ENCODE measurements around the gene PLXNB3. TPM values are rescaled to one million over a fixed set of nuclear protein-coding genes. Genes with fewer than 3 reads are reported as not detected.

Gene PLXNB3
- total RNA-seq, 2 donors from 2014 or later = 40.8 to 52.2 TPM

DNA sequence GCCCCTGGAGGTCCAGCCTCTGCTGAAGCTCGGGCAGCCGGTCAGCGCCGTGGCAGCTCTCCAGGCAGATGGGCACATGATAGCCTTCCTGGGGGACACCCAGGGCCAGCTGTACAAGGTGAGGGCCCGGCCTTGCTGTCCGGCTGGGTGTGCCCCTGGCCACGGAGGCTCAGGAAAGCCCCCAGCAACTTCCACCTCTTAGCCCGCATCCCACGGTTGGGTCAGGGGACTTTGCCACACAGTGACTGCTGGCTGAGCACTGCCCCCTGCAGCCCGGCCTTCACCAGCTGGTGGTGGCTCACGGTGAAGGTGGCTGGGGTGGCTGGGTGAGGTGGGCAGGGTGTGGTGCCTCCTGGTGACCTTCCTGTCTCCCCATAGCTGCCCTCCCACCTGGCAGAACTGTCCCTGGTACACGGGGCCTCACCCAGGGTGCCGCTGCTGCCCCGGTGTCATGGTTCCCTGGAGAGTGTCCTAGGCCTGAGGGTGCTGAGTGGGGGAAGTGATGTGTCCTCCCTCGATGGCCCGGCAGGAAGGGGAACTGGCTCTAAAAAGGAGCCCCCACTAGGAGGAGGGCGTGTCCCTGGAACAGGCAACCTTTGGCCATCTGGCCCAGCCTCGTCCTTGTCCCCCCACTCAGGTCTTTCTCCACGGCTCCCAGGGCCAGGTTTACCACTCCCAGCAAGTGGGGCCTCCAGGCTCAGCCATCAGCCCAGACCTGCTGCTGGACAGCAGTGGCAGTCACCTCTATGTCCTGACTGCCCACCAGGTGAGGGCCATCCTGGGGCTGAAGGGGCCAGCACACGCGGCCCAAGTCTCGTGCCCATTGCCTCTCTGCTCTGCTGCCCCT lies 4.5 kb downstream of the PLXNB3 start:
- H3K4me1 ChIP-seq (ENCODE audit: control insufficient read depth in 1 of 2, low read depth in 2 of 2) = peaks cover 0 to 8% of the 10 kb centered on the region in 2 donors
- no peak overlapping the region for H3K27ac ChIP-seq
- ATAC-seq (ENCODE audit: insufficient number of reproducible peaks, low FRiP score, low read depth) = no peak
- TF ChIP-seq, protein P1, sequence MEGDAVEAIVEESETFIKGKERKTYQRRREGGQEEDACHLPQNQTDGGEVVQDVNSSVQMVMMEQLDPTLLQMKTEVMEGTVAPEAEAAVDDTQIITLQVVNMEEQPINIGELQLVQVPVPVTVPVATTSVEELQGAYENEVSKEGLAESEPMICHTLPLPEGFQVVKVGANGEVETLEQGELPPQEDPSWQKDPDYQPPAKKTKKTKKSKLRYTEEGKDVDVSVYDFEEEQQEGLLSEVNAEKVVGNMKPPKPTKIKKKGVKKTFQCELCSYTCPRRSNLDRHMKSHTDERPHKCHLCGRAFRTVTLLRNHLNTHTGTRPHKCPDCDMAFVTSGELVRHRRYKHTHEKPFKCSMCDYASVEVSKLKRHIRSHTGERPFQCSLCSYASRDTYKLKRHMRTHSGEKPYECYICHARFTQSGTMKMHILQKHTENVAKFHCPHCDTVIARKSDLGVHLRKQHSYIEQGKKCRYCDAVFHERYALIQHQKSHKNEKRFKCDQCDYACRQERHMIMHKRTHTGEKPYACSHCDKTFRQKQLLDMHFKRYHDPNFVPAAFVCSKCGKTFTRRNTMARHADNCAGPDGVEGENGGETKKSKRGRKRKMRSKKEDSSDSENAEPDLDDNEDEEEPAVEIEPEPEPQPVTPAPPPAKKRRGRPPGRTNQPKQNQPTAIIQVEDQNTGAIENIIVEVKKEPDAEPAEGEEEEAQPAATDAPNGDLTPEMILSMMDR (IDR thresholded peaks at IDR 0.05) = no peak
- H3K4me3 ChIP-seq = no peak overlapping the region
- no peaks in the 10 kb centered on the region for H3K36me3 ChIP-seq
- H3K27me3 ChIP-seq (replicated peaks; ENCODE audit: insufficient read depth) = no peaks in the 10 kb centered on the region
- H3K9me3 ChIP-seq = no peaks in the 10 kb centered on the region
- no peak for DNase-seq (ENCODE audit: low spot score)

DNA sequence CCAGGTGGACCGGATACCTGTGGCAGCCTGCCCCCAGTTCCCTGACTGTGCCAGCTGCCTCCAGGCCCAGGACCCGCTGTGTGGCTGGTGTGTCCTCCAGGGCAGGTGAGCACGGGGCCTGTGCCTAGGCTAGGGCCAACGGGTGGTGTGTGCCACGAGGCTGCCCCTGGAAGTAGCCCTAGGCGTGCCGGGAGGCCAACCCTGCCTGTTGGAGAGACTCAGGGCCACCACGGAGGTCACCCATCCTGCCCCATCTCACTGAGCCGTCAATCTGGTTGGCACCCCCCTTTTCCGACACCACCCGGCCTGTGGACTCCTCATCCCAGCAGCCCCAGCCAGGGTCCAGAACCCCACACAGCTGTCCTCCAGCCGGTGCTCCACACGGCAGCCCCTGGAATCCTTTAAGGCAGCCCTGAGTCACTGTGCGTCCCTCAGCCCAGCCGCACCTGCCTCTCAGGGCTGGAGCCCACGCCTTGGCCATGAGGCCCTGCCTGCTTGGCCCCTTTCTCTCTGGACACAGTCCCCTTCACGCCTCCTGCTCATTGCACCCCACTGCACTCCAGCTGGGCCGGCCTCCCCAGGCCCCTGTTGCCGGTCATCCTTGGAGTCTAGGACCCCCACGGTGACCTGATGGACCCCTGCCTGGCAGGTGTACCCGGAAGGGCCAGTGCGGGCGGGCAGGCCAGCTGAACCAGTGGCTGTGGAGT lies 5.3 kb downstream of the PLXNB3 start:
- H3K4me3 ChIP-seq = no peak overlapping the region
- H3K4me1 ChIP-seq (ENCODE audit: control insufficient read depth in 1 of 2, low read depth in 2 of 2) = peaks cover 0 to 8% of the 10 kb centered on the region in 2 donors
- no peak for ATAC-seq (ENCODE audit: insufficient number of reproducible peaks, low FRiP score, low read depth)
- no peaks in the 10 kb centered on the region for H3K9me3 ChIP-seq
- no peaks in the 10 kb centered on the region for H3K36me3 ChIP-seq
- DNase-seq (ENCODE audit: low spot score) = no peak
- TF ChIP-seq, protein P1 (IDR thresholded peaks at IDR 0.05) = no peak
- H3K27ac ChIP-seq = no peak overlapping the region
- H3K27me3 ChIP-seq (replicated peaks; ENCODE audit: insufficient read depth) = no peaks in the 10 kb centered on the region

DNA sequence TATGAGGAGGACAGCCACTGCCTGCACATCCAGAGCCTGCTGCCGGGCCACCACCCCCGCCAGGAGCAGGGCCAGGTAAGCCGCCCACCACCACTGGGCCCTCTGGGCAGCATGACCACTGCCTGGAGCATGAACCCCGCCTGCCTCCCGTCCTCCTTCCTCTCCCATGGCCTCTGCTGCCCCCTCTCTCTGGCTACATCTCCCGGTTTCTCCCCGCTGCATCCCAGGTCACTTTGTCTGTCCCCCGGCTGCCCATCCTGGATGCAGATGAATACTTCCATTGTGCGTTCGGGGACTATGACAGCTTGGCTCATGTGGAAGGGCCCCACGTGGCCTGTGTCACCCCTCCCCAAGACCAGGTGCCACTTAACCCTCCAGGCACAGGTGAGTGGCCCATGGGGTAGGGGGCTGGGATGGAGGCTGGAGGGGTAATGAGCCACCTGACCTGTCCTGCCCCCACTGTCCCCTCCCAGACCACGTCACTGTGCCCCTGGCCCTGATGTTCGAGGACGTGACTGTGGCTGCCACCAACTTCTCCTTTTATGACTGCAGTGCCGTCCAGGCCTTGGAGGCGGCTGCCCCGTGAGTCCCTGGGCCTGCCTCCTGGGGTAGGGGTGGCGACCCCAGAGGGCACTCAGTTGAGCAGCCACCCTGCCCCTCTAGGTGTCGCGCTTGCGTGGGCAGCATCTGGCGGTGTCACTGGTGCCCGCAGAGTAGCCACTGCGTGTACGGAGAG lies 6.0 kb downstream of the PLXNB3 start:
- Histone ChIP-seq H3K36me3 (no peaks in the 10 kb centered on the region), H3K27me3 (replicated peaks; ENCODE audit: insufficient read depth) (no peaks in the 10 kb centered on the region), H3K27ac (no peak overlapping the region), H3K4me1 (ENCODE audit: control insufficient read depth in 1 of 2, low read depth in 2 of 2) (peaks cover 0 to 8% of the 10 kb centered on the region in 2 donors), H3K9me3 (no peaks in the 10 kb centered on the region), H3K4me3 (no peak overlapping the region)
- DNase-seq (ENCODE audit: low spot score) (no peak), ATAC-seq (ENCODE audit: insufficient number of reproducible peaks, low FRiP score, low read depth) (no peak)
- TF ChIP-seq, protein P1 (IDR thresholded peaks at IDR 0.05) = no peak

DNA sequence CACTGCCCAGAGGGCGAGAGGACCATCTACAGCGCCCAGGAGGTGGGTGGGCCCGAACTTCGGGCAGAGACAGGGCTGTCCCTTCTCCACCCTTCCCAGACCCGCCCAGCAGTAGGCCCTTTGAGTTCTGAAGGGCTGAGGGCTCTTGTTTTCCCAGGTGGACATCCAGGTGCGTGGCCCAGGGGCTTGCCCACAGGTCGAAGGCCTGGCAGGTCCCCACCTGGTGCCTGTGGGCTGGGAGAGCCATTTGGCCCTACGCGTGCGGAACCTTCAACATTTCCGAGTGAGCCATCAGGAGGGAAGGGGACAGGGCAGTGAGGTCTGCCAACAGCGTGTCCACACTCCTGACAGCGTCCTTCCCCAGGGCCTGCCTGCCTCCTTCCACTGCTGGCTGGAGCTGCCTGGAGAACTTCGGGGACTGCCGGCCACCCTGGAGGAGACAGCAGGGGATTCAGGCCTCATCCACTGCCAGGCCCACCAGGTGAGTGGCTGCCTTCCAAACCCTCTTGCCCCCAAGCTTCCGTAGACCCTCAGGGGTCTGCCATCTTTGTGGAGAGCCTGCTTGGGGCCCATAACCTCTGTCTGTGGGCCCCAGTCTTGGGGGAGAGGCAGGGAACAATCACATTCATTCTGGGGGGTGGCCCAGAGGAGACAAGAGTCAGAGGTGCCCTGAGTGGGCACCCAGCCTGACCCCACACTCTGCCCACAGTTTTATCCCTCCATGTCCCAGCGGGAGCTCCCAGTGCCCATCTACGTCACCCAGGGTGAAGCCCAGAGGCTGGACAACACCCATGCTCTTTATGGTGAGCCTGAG lies 6.8 kb downstream of the PLXNB3 start:
- ATAC-seq (ENCODE audit: insufficient number of reproducible peaks, low FRiP score, low read depth) (no peak), DNase-seq (ENCODE audit: low spot score) (no peak)
- Histone ChIP-seq H3K27me3 (replicated peaks; ENCODE audit: insufficient read depth) (no peaks in the 10 kb centered on the region), H3K4me1 (ENCODE audit: control insufficient read depth in 1 of 2, low read depth in 2 of 2) (peaks cover 0 to 8% of the 10 kb centered on the region in 2 donors), H3K9me3 (no peaks in the 10 kb centered on the region), H3K27ac (no peak overlapping the region), H3K4me3 (no peak overlapping the region), H3K36me3 (no peaks in the 10 kb centered on the region)
- TF ChIP-seq, protein P1 (IDR thresholded peaks at IDR 0.05) = no peak
